ENCODE results near the gene SAMD3.

Gene SAMD3

GRCh38 chr6:130212215-130212874, 10.4 kb downstream of the SAMD3 start:
- TF ChIP-seq CTCF (IDR thresholded peaks at IDR 0.05; ENCODE audit: control insufficient read depth, insufficient read depth, low read depth, low read length, missing control alignments), result no peak
- no peak for DNase-seq (ENCODE audit: low read depth)
- no peak overlapping the region for H3K4me3 ChIP-seq (ENCODE audit: control insufficient read depth, low read depth, low read length)

- H3K4me3 ChIP-seq (ENCODE audit: control insufficient read depth, low read depth, low read length), result no peak overlapping the region
- DNase-seq (ENCODE audit: low read depth), result no peak
- TF ChIP-seq CTCF (IDR thresholded peaks at IDR 0.05; ENCODE audit: control insufficient read depth, insufficient read depth, low read depth, low read length, missing control alignments), result no peak
These were observed 11.1 kb downstream of the SAMD3 start for GRCh38 chr6:130211691-130212090.

GRCh38 chr6:130207979-130208649, 14.6 kb downstream of the SAMD3 start:
- TF ChIP-seq CTCF (IDR thresholded peaks at IDR 0.05; ENCODE audit: control insufficient read depth, insufficient read depth, low read depth, low read length, missing control alignments), result no peak

GRCh38 chr6:130206479-130206878, 16.3 kb downstream of the SAMD3 start:
- H3K4me3 ChIP-seq (ENCODE audit: control insufficient read depth, low read depth, low read length), result no peak overlapping the region
- no peak for DNase-seq (ENCODE audit: low read depth)
- no peak for TF ChIP-seq CTCF (IDR thresholded peaks at IDR 0.05; ENCODE audit: control insufficient read depth, insufficient read depth, low read depth, low read length, missing control alignments)

More at GRCh38 chr6:130207979-130208649, 14.6 kb downstream of the SAMD3 start:
- no peak for DNase-seq (ENCODE audit: low read depth)
- no peak overlapping the region for H3K4me3 ChIP-seq (ENCODE audit: control insufficient read depth, low read depth, low read length)

- DNase-seq (ENCODE audit: low read depth), result no peak
- H3K4me3 ChIP-seq (ENCODE audit: control insufficient read depth, low read depth, low read length), result no peak overlapping the region
- no peak for TF ChIP-seq CTCF (IDR thresholded peaks at IDR 0.05; ENCODE audit: control insufficient read depth, insufficient read depth, low read depth, low read length, missing control alignments)
These were observed 18.4 kb downstream of the SAMD3 start for GRCh38 chr6:130204322-130204721.

- H3K4me3 ChIP-seq (ENCODE audit: control insufficient read depth, low read depth, low read length), result no peak overlapping the region
- TF ChIP-seq CTCF (IDR thresholded peaks at IDR 0.05; ENCODE audit: control insufficient read depth, insufficient read depth, low read depth, low read length, missing control alignments), result no peak
- no peak for DNase-seq (ENCODE audit: low read depth)
These were observed 19.4 kb downstream of the SAMD3 start for GRCh38 chr6:130203370-130203769.
